Putamen (tissue), 1 donor: ENCODE results near the gene OLFML2A.

Experiments
- DNase-seq: peaks from one replicate; pipeline ENCODE4 v3.0.0-alpha.2; 2016; ENCODE audit warnings: low spot score

OLFML2A gene

DNA sequence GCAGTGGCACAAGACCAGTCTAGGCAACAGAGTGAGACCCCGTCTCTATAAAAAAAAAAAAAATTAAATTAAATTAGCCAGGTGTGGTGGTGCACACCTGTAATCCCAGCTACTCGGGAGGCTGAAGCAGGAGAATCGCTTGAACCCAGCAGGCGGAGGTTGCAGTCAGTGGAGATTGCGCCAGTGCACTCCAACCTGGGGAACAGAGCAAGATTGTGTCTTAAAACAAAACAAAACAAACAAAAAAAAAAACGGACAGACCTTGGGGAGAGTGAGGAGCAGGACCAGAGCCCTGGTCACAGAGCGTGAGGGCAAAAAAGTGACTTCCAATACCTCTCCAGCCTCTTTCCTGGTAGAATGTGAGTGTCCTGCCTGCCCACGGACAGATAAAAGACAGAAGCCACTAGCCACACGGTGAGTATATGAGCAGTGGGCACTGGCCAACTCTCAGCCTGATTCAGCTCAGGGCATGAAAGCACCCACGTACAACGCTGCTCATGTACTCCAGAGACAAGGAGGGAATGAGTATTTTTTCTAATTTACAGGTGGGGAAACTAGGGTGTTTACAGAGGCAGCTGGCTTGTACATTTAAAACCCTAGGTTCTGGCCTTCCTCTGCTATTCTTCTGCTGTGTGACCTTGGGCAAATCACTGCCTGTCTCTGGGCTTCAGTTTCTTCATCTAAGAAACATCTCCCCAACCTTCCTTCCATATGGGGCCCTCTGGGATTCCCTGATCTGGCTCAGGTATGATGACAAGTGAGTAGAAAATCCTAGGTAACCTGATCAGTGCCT lies 1.8 kb downstream of the OLFML2A start:
- DNase-seq, result no peak

DNA sequence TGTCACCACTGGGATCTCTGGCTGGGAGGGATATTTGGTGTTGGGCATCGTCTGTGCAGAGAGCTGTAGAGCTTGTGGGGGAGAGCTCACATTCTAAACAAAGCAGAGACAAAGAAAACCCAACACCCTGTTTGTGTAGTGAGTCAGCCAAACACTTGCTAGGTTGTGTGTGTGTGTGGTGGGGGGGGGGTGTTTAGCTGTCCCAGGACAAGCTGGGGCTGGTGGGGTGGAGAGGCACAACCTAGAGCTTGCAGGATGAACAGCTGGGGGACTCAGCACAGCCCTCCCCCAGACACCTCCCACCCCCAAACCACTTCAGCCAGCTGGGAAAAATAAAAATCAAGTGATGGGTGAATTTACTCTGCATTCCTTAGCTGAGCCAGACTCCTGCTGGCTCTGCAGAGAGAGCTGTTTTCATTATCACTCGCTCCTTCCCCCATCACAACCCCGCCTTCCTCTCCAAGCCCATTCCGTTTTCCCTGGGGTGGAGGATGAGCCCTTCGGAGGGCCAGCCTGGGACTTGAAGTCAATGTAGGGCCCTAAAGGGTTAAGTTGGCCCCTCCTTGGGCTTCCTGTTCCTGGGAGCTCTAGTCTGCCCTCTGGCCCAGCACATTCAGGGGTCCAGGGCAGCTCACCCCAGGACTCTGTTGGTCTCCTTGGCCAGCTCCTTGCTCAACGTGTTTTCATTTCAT lies 2.6 kb downstream of the OLFML2A start:
- DNase-seq, result no peak

DNA sequence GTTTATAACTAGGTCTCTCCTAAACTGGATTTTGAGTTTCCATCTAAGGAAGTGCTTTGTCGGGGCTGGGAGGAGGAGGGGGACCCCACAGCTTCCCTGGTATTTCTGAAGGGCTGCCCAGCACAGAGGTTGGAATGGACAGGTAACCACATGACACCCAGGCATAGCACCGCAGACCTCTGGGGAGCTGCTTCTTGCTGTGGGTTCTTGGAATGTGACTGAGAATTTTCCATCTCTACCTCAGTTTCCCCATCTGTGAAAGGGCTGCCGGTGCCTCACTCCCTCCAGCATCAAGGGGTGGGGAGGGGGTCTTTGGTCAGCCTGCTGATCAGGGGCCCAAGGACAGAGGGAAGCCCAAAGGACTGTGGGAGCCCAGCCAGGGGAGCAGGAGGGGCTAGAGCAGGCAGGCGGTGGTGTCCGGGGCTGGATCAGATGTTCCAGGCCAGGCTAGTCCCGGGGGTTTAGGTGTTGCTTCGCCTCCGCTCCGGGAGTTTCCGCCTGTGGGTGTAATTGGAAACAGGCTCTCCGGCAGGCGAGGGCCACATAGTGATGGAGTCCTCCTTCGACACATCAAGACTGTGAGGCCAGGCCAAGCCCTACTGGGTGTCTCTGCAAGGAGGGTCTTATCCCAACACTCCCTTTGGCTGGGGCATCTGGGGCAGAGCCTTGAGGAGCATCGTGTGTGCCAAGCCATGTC lies 3.3 kb downstream of the OLFML2A start:
- no peak for DNase-seq

DNA sequence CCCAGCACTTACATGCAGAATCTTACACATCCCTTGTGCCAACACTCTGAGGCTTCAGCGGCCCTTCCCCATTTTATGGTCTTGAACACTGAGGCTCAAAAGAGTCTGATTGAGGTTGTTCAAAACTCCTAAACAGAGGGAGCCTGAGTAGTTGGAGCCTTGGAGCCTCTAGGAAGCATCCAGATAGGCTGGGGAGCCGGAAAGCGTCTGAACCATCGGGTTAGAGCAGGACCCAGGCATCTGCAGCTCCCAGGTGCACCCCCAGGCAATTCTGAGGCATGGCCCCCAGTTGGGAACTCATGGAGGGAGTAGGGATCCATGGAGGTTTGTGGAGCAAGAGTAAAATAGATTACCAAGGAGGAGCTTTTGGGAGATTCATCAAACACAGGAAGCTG lies 3.8 kb downstream of the OLFML2A start:
- no peak for DNase-seq

DNA sequence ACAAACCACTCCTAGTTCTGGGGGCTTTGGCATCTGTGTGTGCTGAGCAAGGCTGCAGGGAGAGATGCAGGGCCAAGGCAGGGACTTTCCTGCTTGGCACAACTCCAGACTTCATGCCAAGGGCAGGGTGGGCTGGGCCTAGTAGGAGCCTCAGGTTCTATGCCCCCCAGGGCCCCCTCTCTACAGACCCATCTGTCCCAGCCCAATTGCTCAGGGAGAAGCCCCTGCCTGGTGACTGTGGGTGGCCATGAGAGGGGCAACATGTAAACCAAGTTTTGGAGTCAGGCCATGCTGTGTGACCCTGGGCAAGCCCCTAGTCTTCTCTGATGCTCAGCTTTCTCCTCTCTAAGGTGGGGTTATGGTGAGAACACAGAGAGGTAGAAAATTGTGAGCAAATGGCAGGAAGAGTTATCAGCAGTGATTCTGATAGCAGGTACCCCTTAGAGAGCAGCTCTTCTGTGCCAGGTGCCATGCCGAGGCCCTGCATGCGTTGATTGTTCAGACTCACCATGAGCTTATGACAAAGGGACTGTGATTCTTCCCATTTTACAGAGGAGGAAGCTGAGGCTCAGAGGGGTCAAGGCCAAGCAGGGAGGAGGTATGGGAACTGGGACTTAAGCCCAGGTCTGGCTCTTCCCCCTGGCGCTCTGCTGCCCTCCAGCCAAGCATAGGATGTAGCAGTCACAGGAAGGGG lies 5.2 kb downstream of the OLFML2A start:
- no peak for DNase-seq

DNA sequence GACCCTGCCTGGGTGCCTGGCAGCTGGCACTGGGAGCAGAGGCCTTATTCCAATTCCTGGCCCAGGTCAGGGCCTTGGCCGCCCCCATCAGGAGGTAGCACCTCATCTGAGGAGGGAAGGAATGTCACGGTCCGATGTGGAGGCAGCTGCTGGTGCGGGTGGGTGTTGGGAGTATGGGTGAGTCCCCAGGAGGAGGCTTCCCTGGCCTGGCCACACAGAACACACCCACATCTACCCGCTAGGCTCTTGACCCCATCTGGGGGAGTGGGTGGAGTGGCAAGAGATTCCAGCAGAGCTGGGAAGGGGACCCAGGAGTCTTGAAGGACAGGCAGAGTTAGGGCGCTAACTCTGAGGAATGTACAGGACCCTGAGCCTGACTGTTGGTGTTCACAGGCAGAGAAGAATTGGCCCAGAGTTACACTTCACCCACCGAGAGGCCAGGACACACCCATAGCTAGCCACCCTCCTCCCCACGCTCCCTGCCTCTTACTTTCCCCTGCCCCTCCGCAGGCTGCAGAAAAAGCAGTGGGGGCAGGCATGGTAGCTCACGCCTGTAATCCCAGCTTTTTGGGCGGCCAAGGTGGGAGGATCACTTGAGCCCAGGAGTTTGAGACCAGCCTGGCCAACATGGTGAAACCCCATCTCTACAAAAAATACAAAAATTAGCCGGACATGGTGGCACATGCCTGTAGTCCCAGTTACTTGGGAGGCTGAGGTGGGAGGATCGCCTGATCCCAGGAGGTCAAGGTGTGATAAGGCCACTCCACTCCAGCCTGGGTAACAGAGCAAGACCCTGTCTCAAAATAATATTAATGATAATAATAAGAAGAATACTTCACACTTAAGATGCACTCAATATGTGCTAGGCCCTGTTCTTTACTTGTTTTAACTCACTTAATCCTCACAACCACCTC lies 6.0 kb downstream of the OLFML2A start:
- no peak for DNase-seq

DNA sequence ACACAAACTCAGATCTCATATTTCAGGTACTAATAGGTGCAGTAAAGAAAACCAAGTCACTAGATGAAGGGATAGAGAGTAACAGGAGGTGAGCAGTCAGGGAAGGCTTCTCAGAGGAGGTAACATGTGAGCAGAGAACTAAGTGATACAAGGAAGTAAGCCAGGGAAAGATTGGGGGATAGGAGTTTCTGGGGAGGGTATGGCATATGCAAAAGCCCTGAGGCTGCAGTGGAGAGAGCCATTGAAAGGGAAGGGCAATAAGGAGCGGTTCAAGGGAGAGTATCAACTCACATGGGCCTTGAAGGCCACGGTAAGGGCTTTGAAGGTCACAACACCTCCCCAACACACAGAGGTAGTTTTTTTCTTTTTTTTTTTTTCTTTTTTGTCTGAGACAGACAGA lies 6.9 kb downstream of the OLFML2A start:
- no peak for DNase-seq

DNA sequence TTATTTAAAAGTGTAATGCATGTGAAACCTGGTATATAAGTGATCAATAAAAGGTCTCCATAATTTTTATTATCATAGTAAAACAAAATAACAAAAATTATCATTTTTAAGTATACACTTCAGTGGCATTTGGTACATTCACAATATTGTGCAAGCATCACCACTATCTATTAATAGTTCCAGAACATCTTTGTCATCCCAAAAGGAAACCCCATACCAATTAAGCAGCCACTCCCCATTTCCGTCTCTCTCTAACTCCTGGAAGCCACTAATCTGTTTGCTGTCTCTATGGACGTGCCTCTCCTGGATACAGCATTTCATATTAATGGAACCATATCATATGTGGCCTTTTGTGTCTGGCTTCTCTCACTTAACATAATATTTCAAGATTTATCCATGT lies 7.6 kb downstream of the OLFML2A start:
- no peak for DNase-seq

DNA sequence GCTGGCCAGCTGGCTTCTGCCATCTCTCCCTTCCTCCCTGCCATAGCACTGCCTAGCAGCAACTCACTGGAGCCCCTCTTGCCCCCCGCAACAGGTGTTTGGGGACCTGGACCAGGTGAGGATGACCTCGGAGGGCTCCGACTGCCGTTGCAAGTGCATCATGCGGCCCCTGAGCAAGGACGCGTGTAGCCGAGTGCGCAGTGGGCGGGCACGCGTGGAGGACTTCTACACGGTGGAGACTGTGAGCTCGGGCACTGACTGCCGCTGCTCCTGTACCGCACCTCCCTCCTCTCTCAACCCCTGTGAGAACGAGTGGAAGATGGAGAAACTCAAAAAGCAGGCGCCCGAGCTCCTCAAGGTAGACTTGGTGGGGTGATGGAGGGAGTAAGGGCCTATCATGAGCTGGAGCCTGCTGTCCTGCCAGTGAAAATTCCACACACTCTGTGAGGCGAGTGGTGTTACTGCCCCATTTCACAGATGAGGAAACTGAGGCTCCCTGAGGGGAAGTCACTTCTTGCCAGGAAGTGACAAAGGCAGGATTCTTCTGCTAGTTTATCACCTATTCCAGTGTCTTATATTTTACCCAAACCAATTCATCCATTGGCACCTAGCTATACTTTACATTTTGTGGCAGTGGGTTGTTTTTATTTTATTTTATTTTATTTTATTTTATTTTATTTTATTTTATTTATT lies 10.1 kb downstream of the OLFML2A start:
- no peak for DNase-seq

DNA sequence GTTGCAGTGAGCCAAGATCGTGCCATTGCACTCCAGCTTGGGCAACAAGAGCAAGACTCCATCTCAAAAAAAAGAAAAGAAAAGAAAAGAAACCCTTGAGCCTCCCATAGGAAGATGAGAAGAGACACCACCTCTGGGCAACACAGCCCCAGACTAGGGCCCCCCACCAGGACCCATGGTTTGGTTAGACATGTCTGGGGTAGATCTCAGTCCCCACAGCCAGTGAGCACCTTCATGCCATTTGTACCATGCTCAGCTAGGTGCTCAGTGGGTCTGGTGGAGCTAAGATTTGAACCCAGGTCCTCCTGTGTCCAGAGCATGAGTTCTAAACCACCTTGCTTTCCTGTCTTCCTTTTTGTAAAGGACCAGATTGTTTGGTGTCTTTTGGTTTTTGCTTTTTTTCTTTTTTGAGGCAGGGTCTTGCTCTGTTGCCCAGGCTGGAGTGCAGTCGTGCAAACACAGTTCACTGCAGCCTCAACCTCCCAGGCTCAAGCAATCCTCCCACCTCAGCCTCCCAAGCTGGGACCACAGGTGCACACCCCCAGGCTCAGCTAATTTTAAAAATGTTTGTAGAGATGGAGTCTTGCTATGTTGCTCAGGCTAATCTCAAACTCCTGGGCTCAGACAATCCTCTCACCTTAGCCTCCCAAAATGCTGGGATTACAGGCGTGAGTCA lies 11.7 kb downstream of the OLFML2A start:
- no peak for DNase-seq

DNA sequence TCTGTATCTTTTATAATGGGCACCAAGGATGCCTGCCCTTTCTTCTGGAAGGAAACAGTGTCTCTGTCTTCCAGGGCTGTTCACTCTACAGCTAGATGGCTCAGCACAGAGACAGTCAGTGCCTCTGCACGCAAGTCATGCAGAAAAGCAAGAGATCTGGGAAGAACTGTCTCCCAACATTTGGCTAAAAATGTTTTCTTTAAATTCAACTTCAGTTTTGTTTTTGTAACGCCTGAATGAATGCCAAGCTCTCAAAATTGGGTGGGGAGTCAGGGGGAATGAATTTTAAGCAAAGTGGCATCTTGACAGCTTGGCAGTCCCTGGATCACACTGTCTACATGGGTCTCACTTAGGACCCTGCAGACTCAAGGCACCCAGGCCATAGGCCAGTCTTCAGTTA lies 12.6 kb downstream of the OLFML2A start:
- no peak for DNase-seq

DNA sequence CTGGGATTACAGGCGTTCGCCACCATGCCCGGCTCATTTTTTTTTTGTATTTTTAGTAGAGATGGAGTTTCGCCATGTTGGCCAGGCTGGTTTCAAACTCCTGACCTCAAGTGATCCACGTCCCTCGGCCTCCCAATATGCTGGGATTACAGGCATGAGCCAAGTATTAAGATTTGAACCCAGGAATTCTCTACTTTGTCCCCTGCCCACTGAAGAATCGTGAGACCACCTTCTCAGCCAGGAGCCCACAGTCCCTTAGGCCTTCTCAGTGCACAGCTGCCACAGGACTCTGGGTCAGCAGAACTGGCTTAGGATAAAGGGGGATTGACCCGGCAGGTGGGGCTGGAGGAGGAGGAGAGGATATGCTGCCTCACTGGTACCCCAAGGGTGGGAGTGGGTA lies 13.4 kb downstream of the OLFML2A start:
- no peak for DNase-seq

DNA sequence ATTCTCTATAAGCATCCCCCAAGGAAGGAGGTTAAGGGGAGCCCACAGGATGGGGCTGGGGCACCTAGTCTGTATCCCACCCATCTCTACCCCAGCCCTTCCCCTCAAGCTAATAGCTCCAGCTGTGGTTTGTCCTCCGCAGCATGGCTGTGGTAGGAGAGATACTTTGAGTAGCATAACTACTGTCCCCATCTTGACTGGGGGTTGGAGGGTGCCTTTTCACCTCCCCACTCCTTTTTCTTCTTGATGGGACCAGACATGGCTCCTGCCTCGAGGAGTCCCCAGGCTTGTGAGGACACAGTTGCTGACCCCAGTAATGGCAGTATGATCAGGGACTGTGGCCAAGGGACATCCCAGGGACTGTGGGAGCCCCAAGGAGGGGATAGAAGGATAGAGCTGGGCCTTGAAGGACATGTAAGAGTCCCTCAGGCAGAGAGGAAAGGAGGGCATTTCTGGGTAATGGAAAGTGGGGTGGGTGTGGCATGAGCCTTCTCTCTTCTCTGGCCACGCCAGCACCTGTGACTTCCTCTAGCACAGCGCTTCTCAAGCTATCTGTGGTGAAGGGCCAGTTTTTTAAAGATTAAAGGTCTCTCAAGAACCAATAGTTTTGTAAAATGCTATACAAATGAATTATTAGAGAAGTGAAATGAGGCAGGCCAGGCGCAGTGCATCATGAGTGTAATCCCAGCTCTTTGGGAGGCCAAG lies 14.0 kb downstream of the OLFML2A start:
- no peak for DNase-seq

DNA sequence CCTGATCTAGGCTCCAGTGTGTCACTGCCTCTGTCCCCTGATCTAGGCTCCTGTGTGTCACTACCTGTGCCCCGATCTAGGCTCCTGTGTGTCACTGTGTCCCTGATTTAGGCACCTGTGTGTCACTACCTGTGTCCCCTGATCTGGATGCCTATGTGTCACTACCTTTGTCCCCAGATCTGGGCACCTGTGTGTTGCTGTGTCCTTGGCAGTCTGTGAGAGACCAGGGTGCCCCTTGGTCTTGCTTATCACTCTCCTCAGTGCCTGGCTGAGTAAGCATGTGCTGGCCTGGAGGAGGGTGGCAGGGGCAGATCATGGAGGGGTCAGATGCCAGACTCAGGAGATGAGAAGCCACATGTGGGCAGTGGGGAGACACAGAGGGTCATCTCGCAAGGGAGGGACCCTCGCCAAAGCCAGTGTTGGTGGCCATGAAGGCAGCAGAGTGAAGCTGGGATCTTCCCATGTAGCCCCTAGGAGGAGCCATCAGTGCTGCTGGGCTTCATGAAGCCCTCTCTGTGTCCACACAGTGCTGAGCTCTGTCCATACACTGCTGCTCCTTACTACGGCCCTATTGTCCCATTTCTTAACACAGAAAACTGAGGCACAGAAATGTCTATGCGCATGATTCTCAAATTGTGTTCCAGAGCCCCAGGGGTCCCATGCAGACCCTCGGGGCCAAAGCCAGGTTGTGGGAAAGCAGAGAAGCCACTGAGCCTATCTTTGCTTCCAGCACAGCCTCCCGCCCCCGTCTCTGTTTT lies 15.5 kb downstream of the OLFML2A start:
- no peak for DNase-seq

DNA sequence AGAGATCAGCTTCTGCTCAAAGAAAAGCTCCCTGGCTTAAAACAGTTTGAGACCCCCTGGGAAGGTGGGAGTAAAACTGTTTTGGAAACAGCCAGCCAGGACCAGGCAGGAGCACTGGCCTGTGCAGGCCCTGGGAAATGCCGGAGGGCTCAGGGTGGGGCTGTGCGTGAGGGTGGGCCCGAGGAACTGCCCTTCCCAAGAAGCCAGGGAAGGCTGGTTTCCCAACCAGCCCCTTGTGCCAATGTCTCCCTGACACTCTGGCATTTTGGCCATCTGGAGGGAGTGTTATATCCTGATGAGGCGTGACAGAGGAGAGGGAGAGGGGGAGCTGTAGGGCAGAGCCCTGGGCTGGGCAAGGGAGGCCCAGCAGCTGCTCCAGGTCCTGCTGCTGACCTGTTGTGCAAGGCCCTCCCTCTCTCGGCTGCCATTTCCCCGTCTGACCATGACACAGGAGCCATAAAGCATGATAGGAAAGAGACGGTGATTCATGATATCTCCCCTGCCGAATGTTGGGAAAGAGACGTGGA lies 16.1 kb downstream of the OLFML2A start:
- no peak for DNase-seq

DNA sequence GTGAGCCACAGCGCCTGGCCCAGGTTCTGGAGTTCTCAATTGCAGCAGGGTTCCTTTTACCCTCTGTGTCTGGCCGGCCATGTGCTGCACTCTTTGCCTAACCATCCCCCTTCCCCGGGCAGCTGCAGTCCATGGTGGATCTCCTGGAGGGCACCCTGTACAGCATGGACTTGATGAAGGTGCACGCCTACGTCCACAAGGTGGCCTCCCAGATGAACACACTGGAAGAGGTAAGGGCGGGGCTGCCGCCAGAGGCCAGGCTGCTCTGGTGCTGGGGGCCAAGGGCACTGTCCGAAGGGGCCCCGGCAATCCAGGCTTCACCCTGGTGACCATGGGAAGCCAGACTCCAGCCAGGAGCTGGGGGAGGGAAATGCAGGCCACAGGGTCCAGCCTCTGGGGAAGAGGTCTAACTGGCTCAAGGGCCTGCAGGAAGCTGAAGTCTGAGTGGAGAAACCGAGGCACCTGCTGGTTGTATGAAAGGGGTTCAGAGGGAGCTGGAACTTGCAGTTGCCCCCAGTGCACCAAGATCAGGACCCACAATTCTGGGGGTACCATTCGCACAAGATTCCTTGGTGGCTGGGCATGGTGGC lies 18.1 kb downstream of the OLFML2A start:
- DNase-seq, result no peak

DNA sequence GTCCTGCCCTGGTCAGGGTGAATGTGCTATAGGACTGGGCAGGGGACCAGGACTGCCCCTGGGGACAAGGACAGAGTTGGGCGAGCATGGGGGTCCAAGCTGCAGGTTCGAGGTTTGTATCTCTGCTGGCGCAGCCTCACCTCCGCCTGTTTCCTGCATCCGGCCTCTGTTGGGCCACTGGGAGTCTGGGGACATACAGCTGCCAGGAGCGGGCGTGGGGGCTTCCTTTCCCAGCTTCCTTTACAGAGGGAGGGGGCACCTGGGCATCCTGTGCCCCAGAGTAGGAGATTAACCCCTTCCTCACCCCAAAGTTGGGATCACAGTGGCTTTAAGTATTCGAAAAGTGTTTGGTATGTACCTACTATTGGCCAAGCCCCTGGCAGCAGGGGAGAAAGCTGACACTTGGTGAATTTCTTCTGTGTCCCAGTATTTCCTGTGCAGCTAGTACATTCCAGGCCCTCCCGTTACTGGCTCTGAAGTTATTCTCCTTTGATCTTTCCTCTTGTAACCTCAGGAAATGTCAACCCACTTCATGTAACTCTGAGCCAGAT lies 19.0 kb downstream of the OLFML2A start:
- DNase-seq, result no peak
